Glutamatergic neuron (in vitro differentiated cells): ENCODE results near the gene PFN3. TPM values are rescaled to one million over a fixed set of nuclear protein-coding genes. Genes with fewer than 3 reads are reported as not detected.
"Not testable (repeated sequence)": the region's sequence is repeated elsewhere in the genome, so short reads cannot be mapped to it uniquely, and the experiment has no call there.

Experiments used
- DNase-seq: peaks from one replicate; pipeline ENCODE4 v3.0.0; 2022
- H3K27ac Mint-ChIP-seq: one replicate; pipeline ENCODE4 v1.8.0; 2020; ENCODE audit warnings: mild to moderate bottlenecking, mixed read lengths, inconsistent platforms; ENCODE audit not compliant: unreplicated experiment
- H3K27me3 Mint-ChIP-seq: one replicate; pipeline ENCODE4 v1.8.0; 2020; ENCODE audit warnings: mild to moderate bottlenecking, moderate library complexity, mixed read lengths, inconsistent platforms; ENCODE audit not compliant: unreplicated experiment
- H3K36me3 Mint-ChIP-seq: one replicate; pipeline ENCODE4 v1.8.0; 2020; ENCODE audit warnings: mild to moderate bottlenecking, mixed read lengths, inconsistent platforms; ENCODE audit not compliant: unreplicated experiment
- H3K4me1 Mint-ChIP-seq: one replicate; pipeline ENCODE4 v1.8.0; 2020; ENCODE audit warnings: mild to moderate bottlenecking, low read depth, mixed read lengths, inconsistent platforms; ENCODE audit not compliant: unreplicated experiment
- H3K4me3 Mint-ChIP-seq: one replicate; pipeline ENCODE4 v1.8.0; 2020; ENCODE audit warnings: mild to moderate bottlenecking, mixed read lengths, inconsistent platforms; ENCODE audit not compliant: unreplicated experiment
- H3K9me3 Mint-ChIP-seq: one replicate; pipeline ENCODE4 v1.8.0; 2020; ENCODE audit warnings: mild to moderate bottlenecking, moderate library complexity, mixed read lengths, inconsistent platforms; ENCODE audit not compliant: unreplicated experiment
- CTCF ChIP-seq: fragments of 200-600 bp; sonication (generic); IDR thresholded peaks from one replicate; pipeline ENCODE4 v1.5.0; 2021; ENCODE audit not compliant: partially characterized antibody, unreplicated experiment
- total RNA-seq: library from RNA; stranded (reverse); fragmentation: NEBNext Ultra II Directional; extraction: Animal tissue kit (Norgen Biotek cat#: 25700); gene quantifications from one replicate; pipeline ENCODE4 v1.2.1, GENCODE V29; 2021; ENCODE audit not compliant: unreplicated experiment

PFN3 gene
- total RNA-seq, 1 donor from 2014 or later = not detected

- Mint-ChIP-seq H3K4me3 (no peak overlapping the region), H3K36me3 (no peaks in the 10 kb centered on the region), H3K4me1 (peaks cover 13% of the 10 kb centered on the region), H3K9me3 (peaks cover 10% of the 10 kb centered on the region), H3K27me3 (peaks cover 4% of the 10 kb centered on the region), H3K27ac (no peak overlapping the region)
- no peak for DNase-seq
- no peak for TF ChIP-seq CTCF
These were observed 23.2 kb upstream of the PFN3 start for GRCh38 chr5:177423671-177424070.

GRCh38 chr5:177421062-177421798 is 20.8 kb upstream of the PFN3 start:
- Mint-ChIP-seq H3K27me3 (peaks cover 6% of the 10 kb centered on the region), H3K36me3 (no peaks in the 10 kb centered on the region), H3K4me1 (peaks cover 11% of the 10 kb centered on the region), H3K27ac (peak overlapping the region; percentile 76), H3K4me3 (no peak overlapping the region), H3K9me3 (peaks cover 9% of the 10 kb centered on the region)
- DNase-seq = no peak
- TF ChIP-seq CTCF = no peak

GRCh38 chr5:177420472-177420871 is 20.0 kb upstream of the PFN3 start:
- H3K9me3 Mint-ChIP-seq, H3K4me3 Mint-ChIP-seq, H3K36me3 Mint-ChIP-seq: not testable (repeated sequence)

GRCh38 chr5:177419046-177419445 is 18.6 kb upstream of the PFN3 start:
- Mint-ChIP-seq H3K4me3 (no peak overlapping the region), H3K27ac (no peak overlapping the region), H3K36me3 (no peaks in the 10 kb centered on the region), H3K27me3 (peaks cover 5% of the 10 kb centered on the region), H3K4me1 (peaks cover 5% of the 10 kb centered on the region), H3K9me3 (peaks cover 4% of the 10 kb centered on the region)
- no peak for DNase-seq
- no peak for TF ChIP-seq CTCF

More at GRCh38 chr5:177420472-177420871, 20.0 kb upstream of the PFN3 start:
- not testable (repeated sequence) for H3K27me3 Mint-ChIP-seq, H3K27ac Mint-ChIP-seq, DNase-seq
- H3K4me1 Mint-ChIP-seq = peaks cover 10% of the 10 kb centered on the region

- DNase-seq, H3K4me3 Mint-ChIP-seq, H3K36me3 Mint-ChIP-seq, H3K9me3 Mint-ChIP-seq, H3K27me3 Mint-ChIP-seq, H3K27ac Mint-ChIP-seq, H3K4me1 Mint-ChIP-seq: not testable (repeated sequence)
These were observed 16.6 kb upstream of the PFN3 start for GRCh38 chr5:177417081-177417480.

GRCh38 chr5:177414481-177414880 is 14.0 kb upstream of the PFN3 start:
- H3K36me3 Mint-ChIP-seq = no peaks in the 10 kb centered on the region
- peaks cover 2% of the 10 kb centered on the region for H3K9me3 Mint-ChIP-seq
- no peak overlapping the region for H3K27ac Mint-ChIP-seq
- H3K27me3 Mint-ChIP-seq = peaks cover 8% of the 10 kb centered on the region
- H3K4me1 Mint-ChIP-seq = no peaks in the 10 kb centered on the region
- TF ChIP-seq CTCF = no peak
- DNase-seq = no peak
- H3K4me3 Mint-ChIP-seq = no peak overlapping the region
